Pulmonary artery endothelial cell (primary cell): ENCODE data around the gene RPS10. TPM values are rescaled to one million over a fixed set of nuclear protein-coding genes. Genes with fewer than 3 reads are reported as not detected.

ENCODE experiments used
- DNase-seq: peaks from one replicate; pipeline ENCODE4 v3.0.0-alpha.2; 2011; ENCODE audit warnings: low read depth, low spot score
- total RNA-seq: library from RNA; depleted of rRNA; stranded (reverse); fragments of >200 nt; gene quantifications from 2 replicates; pipeline ENCODE4 v1.2.3, GENCODE V29; 2014

Gene RPS10
- 1,161 and 1,833 TPM in 2 replicates for total RNA-seq

DNA sequence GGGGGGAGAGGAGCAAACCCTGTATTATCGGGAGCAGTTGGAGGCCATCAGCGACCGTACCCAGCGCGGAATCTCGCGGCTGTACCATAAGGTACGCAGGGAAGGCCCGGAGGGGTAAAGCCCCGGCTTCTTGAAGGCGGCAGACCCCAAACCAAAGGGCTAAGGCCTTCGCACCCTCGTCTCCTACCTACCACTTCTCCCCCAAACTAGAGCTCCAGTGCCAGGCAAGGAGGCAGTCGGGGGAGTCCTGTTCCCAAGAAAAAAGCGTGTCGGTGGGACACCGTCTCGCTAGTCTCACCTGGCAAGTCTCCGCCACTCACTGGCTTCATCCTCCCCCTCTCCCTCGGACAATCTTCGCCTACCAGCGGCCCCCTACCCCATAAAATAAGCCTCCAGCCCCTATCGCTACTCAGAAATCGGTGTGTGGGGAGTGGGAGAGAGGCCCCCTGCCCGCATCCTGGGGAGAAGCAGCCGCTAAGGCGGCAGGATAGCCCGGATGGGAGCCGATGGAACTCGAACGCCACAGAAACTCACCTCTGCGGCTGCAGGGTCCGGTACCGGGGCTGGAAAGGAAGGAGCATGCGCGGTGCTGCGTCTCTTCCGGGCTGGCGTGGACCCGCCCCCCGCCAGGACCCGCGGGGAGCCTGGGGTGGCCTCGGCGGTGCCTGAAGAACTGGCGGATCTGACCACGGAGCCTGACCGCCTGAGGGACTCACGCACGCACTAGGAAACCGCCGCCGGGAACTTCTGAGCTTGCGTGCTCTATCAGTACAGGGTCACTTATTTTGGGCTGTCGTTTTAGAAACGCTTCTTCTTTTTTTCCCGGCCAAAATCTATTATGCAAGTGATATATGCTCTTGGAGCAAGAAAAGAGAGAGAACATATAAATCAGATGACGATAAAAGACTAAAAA lies at the start of gene RPS10:
TSS of gene RPS10 (minus strand) at position 572 of the 913 bp plus-strand sequence. CDS start 848 bp downstream, outside the sequence.
- peak; percentile 67 for DNase-seq

DNA sequence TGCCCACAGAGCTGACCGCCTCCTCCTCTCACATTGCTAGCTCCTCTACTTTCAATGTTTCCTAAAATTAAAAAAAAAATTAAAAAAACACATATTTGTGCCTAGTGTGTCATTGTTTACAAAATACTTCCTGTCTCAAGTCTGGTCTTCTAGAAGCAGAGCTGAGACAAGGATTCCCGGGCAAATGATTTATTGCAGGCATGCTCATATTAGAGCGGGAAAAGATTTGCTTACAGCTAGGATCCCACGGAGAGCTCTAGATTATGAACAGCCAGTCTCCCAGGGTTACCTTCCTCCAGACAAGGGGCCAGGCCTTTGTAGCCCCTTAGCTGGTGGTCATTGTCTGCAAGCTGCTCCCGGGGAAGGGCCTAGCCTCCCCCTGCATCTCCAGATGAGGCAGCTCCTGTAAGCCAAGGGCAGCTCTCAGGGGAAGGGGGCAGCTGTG lies 49.4 kb upstream of the RPS10 start:
- no peak for DNase-seq

DNA sequence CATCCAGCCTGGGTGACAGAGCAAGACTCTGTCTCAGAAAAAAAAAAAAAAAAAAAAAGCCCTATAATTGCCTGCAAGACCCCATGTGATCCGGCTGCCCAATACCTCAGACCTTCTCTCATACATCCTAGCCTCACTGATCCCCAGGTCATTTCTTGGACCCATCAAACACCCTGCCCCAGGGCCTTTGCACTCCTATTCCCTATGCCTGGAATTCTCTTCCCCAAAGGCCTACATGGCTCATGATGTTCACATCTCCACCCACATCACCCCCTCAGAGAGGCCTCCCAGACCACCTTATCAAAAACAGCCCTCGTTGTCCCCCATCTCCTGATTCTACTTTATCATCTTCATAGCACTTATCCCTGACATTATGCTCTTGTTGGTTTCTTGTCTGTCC lies 48.9 kb upstream of the RPS10 start:
- no peak for DNase-seq

DNA sequence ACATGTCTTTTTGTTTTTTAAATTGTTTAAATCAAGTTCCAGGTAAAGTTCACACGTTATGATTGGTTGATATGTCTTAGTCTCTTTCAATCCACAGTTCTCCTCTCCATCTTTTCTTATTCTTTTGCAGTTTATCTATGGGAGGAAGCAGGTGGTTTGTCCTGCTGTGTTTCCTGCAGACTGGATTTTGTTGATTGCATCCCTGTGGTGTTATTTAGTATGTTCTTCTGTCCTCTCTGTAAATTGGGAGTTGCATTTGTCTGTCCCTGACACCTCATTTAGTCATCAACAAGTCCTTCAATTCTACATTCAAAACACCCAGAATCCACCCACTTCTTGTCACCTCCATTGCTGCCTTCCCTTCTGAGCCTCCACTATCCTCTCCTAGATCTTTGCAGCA lies 48.1 kb upstream of the RPS10 start:
- DNase-seq, result no peak

DNA sequence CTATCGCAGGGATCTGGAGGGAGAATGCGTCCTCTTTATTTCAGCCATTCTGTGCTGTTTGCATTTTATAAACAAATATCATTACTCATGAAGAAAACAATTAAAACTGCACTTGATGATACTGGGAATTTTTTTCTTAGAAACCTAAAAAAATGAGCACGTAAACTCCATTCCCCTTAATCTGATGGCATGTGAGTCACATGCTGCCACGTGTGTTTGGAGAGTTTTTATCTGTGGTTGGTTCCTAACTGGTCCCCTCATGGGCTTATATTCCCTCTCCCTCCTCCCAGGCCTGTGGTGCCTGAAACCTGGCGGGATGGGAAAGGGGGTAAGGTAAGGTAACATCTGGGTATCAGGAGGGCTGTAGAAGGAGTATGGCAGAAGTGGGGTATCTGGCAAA lies 46.6 kb upstream of the RPS10 start:
- DNase-seq, result no peak

DNA sequence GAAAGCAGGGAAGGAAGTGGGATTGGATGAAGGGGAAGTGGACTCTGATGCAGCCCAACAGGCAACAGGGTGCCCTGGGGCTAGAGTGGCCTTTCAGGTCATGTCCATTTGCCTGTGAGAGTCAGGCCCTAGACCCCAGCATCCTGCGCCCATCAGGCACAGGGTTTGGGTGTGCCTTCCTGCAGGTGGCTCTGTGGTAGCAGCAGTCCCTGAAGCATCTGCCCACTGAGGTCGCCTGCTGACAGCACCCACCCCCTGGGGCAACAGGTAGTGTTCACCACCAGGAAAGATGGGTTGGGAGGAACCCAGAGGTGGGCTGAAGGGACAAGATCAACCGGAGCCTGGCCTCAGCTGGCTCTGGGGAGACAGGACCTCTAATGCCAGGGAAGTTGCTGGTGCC lies 43.6 kb upstream of the RPS10 start:
- DNase-seq, result no peak

DNA sequence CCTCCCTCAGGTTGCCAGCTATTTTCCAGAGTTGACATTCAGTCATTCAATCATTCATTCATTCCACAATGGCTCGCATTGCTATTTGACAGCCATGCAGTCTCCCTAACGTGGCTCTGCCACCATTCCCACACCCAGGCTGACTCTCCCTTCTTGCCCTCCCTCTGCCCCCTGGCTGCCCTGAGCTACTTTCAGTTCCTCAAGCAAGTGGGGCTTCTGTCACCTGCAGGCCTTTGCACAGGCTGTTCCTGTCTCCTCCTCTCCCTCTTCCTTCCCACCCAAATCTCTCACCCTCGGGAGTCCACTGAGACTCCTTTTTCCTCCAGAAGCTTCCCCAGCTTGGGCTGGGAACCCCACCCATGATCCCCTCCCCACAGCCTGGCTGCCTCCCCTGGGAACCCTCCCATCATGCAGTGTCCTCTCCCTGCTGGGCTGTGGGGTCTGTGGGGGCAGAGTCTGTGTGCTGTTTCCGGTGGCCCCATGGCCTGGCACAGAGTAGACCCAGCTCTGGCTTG lies 42.6 kb upstream of the RPS10 start:
- no peak for DNase-seq

DNA sequence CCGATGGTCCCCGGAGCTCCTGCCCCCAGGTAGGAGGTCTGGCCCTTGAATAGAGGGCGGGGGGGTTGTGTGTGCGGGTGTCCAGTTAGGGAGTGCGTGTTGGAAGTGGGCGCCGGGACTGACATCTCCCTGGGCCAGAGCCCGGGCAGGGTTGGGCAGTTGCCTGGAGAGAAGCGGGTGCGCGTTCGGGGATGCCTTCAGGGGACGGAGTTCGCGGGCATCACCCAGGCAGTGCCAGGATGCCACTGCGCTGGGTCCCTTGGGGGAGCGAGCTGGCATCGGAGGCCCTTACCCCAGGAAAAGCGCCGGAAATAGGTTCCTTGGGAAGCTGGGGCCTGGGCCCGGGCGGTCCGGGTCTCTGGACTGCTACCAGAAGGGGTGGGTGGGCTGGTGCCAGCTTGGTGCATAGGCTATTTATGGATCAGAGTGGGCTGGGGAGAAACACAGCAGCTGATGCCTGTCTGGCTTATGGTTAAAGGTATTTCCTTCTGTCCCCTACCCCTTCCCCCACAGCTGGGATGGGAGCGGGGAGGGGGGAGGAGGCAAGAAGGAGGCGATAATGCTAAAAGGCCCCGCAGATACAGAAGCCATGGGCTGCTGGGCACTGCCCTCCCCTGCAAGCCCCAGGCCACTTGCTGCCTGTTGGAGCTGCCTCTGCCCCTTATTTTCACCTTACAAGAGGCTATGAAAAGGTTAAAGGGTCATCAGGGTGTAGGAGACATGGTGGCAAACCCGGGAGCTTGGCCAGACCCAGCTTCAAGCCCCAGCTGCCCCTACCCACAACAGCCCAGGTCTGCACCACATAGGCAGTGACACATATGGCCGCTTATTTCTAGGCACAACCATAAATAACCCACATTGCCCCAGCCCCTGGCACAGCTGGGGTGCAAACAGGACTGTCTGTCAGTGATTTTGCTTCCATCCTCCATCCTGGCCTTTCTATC lies 40.6 kb upstream of the RPS10 start:
- no peak for DNase-seq

DNA sequence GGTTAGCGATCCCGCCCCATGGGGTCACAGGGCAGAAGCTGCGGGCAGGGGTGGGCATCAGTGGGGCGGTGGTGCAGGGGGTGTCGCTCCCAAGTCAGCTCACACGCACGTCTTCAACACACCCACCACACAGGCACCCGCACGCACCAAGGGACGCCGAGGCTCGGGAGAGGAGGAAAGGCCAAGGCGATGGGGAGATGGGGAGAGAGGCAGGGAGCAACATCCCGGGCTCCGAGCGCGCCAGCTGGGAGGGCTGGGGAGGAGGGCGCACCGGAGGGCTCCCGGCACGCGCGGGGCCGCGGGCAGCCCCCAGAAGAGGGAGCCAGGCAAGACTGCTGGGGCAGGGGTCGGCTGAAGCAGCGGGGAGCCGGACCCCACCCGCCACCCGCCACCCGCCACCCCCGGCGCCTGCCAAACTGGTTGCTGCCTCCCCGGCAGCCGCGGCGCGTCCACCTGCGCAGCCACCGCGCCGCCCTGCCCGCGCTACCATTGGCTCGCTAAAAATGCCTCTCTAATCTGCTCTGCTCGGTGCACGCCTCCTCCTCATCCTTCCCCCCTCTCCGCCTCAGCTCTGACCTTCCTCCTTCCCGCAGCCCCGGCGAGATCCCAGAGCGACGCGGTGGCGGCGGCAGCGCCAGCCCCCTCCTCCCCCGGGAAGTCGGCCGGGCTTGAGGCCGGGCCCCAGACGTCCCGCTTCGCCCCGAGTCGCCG lies 39.8 kb upstream of the RPS10 start, which contains the start of gene PACSIN1:
TSS of gene PACSIN1 (plus strand) at position 546 of the 711 bp plus-strand sequence. CDS start 60,230 bp downstream, outside the sequence.
- no peak for DNase-seq

DNA sequence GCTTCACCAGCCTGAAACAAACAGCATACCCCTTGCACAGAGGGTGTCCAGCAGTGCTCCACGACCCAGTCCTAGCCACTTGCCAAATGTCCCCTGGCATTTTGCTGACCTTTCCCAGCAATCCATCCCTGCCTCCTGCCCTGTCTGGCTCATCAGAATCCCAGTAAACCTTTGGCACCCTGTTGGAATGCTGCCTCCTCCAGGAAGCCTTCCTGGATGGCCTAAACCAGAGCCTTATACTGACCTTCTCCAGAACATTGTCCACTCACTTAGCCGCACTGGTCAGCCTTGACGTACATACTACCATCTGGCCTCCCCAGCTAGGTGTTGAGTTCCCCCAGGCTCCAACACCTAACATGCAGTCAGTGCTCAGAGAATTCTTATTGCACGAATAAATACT lies 38.0 kb upstream of the RPS10 start:
- DNase-seq, result no peak

DNA sequence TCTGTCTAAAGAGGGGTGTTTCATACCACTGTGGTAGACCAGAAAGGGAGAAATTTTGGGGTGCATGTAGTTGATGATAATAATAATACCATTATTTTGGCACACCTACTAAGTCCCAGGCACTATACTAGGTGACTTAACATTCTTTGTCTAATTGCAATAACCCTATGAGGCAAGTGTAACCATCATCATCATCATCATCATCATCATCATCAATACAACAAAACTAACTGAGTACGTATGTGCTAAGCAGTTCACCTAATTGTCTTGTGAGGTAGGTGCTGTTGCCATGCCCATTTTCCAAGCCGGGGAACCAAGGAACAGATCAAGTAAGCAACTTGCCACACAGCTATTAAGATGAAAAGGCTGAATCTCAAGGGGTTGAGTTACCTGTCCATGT lies 37.4 kb upstream of the RPS10 start:
- DNase-seq, result no peak

DNA sequence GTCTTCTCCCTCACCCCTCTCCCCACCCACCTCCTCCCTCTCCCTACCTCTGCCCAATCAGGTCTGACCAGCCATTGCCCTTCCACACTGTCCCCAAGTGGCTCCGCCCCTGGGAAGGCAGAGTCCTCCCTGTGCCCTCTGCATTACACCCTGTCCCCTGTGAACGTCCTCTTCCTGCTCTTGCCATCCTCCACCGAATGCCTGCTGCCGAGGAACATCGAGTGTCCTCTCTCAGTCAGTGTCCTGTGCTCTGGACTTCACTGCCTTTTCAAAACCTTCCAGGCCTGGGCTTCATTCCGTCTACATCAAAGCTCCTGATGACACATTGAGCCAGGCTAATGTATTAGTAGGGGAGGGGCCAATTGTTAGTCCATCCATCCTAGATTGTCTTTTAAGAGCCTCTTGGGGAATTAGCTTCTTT lies 36.7 kb upstream of the RPS10 start:
- DNase-seq, result no peak

DNA sequence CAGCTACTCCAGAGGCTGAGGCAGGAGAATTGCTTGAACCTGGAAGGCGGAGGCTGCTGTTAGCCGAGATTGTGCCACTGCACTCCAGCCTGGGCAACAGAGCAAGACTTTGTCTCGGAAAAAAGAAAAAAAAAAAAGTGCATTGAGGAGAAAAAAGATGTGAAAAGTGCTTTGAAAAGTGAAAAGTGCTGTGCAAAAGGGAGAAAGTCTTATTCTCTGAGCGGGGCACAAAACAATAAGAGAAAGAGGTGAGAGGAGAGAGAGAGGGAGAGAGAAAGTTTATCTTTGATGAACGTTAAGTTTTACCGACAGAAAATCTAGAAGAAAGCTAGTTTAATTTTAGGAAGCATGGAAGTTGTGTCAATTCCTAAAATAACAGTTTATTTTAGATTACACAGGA lies 36.1 kb upstream of the RPS10 start:
- no peak for DNase-seq

DNA sequence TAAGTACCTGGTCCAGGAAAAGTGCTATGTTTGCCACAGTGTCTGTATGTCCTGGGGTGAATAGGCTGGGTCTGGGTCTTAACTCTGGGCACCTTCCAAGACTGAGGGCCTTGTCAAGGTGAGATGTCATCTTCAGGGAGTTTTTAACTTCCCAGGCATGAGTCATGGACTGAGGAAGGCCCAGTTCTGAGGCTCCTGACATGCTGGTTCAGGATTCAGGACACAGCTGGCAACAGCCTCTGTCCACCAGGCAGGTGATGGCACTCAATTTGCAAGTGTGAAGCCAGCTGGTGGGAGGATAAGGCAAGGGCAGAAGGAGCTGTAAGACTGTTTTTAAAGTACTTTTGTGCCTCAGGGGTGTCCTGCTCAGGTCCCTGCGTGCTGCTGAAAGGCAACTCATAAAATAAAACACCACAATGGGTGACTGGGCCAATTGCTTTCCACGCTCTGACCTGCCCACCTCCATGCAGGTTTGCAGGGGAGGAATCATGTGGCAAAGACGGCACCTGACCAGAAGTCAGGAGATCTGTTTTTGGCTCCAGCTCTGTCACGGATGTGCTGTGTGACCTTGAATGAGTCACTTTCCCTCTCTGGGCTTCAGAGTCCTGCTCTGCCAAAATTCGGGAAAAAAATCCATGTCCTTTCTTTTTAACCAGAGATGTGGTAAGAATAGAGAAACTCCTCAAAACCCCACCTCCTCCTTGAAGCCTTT lies 35.1 kb upstream of the RPS10 start:
- no peak for DNase-seq

DNA sequence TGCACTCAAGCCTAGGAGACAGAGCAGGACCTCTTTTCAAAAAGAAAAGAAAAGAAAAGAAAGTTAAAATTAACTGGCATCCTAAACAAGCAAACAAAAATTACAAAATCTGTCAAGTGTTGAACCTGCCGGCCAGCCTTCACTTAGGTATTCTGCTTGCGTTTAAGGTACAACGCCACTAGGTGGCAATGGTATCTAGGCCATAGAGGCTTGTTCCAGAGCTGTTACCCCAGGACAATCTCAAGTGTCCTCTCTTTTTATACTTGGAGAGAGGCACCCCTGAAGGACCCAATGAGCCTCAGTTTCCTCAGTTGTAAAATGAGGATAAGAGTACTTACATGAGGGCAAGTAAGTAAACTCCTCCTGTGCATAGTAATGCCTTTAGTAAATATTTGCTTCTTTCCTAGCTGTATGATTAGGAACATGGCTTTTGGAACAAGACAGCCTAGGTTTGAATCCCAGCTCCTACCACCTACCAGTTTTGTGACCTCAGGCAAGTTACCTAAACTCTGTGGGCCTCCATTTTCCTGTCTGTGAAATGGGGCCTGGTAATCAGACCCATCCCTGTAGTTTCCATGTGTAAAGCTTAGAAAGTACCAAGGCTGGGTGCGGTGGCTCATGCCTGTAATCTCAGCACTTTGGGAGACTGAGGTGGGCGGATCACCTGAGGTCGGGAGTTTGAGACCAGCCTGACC lies 34.2 kb upstream of the RPS10 start:
- no peak for DNase-seq

DNA sequence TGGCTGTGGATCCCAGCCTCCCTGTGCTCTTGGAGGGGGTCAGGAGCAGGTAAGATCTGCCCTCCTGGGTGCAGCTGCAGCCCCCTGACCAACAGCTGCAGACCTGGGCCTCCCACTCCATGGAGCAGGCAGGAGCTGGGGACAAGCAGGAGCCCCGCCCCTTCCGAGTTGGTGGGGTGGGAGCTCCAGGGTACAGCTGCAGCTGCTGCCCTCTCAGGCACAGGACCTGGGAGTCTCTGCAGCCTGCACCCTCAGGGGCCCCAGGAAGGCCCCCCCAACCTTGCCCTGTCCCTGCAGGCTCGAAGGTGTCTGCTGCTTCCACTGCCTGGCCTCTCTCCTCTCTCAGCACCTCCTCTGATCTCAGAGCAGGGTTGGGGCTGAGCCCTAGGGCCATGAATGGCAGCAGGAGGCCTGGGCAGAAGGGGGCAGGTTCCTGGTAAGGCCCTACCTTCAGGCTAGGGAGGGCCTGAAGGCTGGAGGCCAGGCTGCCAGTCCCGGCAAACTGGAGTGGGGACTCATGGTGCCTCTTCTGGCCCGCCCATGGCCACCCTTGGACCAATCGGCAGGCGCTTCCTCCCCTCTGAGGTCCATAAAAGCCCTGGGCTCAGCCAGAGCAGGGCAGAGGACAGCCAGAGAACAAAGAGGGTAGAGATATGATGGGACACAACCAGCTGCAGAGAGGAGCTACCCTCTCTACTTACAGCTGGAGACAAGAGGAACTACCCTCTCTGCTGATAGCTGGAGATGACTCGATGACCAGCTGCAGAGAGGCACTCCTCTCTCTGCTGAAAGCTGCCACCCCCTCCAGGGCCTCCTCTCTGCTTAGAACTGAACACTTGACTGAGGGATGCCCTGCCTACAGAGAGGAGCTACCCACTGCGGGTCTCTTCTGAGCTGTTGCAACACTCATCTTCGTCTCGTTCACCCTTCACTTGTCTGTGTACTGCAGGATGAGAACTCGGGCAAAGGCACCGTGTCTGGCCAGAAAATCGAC lies 32.2 kb upstream of the RPS10 start:
- no peak for DNase-seq

DNA sequence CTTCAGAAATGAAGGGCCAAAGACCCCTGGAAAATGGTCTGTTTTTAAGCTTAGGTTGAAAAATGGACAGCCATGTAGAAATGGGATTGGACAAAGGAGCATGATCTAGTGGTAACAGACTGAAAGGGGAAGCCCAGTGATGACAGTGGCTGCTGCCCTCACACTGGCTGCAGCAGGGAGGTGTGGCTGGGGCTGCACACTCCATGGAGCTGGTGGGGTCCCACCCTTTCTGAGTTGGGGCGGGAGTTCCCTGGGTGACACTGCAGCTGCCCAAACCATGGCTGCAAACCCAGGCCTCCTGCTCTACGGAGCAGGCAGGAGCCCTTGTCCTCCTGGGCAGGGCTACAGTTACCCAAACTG lies 31.5 kb upstream of the RPS10 start:
- DNase-seq, result no peak

DNA sequence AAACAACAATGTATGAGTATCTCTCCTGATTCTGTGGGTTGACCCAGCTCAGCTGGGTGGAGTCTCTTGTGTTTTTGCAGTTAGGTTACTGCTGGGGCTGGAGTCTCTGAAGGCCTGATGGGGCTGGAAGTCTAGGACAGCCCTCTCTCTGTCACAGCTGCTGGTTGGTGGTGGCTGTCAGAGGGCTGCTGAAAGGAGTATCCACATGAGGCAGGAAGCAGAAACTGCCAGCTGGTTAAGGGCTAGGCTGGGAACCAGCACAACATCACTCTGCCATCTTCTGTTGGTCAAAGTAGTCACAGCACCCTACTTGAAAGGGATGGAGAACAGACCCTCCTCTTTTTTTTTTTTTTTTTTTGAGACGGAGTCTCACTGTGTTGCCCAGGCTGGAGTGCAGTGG lies 30.0 kb upstream of the RPS10 start:
- DNase-seq, result no peak

DNA sequence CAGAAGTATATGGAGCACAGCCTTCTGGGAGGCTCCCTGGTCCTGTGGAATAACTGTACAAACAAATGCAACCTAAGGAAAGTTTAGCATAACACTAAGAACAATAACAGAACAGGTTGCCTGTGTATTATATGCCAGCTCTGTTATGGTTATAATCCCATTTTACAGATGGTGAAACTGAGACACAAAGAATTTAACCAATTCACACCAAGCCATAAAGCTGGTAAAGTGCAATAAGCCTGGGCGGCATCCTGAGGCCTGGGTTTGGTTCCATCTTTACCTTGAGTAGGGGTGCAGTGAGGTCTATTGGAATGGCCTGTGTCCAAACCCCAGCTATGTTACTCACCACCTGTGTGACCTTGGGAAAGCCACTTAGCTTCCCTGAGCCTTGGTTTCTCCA lies 25.3 kb upstream of the RPS10 start:
- DNase-seq, result no peak
